ENCODE data around the gene ZNF516.

The ZNF516 gene

GRCh38 chr18:76379226-76380126 is 115.6 kb downstream of the ZNF516 start:
- TF ChIP-seq, protein P1, sequence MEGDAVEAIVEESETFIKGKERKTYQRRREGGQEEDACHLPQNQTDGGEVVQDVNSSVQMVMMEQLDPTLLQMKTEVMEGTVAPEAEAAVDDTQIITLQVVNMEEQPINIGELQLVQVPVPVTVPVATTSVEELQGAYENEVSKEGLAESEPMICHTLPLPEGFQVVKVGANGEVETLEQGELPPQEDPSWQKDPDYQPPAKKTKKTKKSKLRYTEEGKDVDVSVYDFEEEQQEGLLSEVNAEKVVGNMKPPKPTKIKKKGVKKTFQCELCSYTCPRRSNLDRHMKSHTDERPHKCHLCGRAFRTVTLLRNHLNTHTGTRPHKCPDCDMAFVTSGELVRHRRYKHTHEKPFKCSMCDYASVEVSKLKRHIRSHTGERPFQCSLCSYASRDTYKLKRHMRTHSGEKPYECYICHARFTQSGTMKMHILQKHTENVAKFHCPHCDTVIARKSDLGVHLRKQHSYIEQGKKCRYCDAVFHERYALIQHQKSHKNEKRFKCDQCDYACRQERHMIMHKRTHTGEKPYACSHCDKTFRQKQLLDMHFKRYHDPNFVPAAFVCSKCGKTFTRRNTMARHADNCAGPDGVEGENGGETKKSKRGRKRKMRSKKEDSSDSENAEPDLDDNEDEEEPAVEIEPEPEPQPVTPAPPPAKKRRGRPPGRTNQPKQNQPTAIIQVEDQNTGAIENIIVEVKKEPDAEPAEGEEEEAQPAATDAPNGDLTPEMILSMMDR (IDR thresholded peaks at IDR 0.05) = no peak
- no peak overlapping the region for H3K4me3 ChIP-seq
- no peak overlapping the region for H3K27ac ChIP-seq
- no peak for DNase-seq (ENCODE audit: low spot score)

GRCh38 chr18:76378526-76379215 is 116.4 kb downstream of the ZNF516 start:
- H3K27ac ChIP-seq = no peak overlapping the region
- TF ChIP-seq, protein P1 (IDR thresholded peaks at IDR 0.05) = no peak
- no peak for DNase-seq (ENCODE audit: low spot score)
- H3K4me3 ChIP-seq = no peak overlapping the region

GRCh38 chr18:76377359-76377756 is 117.7 kb downstream of the ZNF516 start:
- DNase-seq (ENCODE audit: low spot score) = no peak
- no peak overlapping the region for H3K27ac ChIP-seq
- no peak overlapping the region for H3K4me3 ChIP-seq
- TF ChIP-seq, protein P1 (IDR thresholded peaks at IDR 0.05) = no peak

DNA sequence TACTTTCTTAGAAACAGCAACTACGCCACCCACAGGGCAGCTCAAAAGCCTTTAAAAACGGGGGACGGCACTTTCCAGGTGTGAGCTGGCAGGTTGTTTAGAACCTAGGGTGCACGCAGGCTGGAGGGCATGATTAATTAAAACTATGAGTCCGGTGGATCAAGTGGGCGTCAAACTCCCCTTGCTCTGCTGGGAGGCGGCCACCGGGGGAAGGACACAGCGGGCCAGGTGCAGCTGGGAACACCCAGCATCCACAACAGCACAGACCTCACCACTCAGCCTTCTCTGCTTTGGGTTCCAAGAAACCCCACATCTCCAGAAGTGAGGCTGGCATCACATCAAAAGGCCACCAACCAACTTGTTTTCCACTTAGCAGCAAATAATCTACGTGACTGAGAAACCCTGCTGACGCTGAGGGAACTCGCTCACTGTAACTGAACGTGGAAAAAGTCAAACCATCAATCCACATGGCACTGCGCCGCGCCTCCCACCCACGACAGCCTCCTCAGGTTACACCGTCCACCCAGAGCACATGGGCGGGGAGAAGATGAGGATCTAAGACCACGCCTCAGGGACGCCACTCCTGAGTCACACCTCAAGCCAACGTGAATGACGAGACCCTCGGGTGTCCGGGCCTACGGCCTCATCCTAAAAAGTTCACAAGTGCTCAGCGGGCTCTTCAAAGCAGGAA is 118.2 kb downstream of the ZNF516 start:
- TF ChIP-seq, protein P1 (IDR thresholded peaks at IDR 0.05) = no peak
- no peak overlapping the region for H3K4me3 ChIP-seq
- H3K27ac ChIP-seq = no peak overlapping the region
- no peak for DNase-seq (ENCODE audit: low spot score)

DNA sequence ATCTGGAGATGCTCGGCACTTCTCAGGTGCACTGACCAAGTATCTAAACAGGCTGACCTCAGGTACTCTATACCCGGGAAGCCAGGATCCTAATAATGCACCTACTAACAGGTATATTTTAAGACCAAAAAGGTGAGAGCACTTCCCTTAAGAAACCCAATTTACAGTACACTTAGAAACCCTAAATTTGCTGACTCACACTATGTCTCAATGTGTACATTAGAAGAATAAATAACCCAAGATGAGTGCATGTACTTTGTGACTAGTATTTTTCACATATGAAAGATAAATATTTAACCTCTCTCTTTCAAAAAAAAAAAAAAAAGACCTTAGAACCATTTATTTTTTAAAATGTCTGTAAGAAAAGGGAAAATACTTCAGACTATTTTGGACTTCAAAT is 118.8 kb downstream of the ZNF516 start:
- DNase-seq (ENCODE audit: low spot score) = no peak
- TF ChIP-seq, protein P1 (IDR thresholded peaks at IDR 0.05) = no peak
- H3K4me3 ChIP-seq = no peak overlapping the region
- no peak overlapping the region for H3K27ac ChIP-seq

DNA sequence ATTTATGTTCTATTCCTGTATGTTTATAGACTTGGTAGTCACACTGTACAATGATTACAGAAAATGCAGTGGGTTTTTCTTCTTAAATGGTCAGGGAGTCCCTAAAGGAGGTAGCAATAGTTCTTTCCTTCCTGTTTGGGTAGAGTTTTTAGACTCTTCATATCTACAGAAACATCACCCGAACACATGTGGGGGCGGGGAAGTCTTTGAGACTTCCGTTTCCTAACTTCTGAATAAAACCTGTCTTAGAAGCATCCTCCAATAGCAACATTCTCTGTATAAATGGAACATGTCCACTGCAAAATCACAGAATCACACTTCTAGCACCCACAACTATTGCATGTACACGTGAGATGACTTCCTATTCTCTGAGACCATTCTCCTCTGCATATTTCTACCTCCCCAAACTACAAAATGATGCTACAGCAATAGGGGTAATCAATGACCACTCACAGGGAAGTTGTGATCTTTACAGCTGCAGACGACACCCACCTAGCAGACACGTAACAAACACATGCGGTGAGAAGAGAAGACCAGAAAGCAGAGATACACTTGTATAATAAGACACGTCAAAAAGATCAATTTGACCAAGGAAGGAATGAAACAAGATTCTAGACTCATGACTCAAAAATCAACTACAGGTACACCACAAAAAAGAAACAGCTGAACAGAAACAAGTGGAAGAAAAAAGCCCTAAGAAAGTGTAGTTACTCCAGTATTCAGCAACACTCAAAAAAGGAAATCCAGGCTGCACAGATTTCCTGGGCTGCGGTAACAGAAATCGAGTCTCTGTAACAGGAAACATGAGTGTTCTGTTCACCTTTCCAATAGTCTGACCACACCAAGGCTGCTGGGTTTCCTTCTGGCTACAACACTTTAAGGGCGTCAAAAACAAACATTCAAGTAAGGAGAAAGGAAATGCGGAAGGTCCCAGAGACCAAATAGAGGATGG is 120.4 kb downstream of the ZNF516 start:
- TF ChIP-seq, protein P1 (IDR thresholded peaks at IDR 0.05) = no peak
- no peak for DNase-seq (ENCODE audit: low spot score)
- Histone ChIP-seq H3K4me3 (no peak overlapping the region), H3K27ac (no peak overlapping the region)
